ENCODE data around the gene NME7. TPM values are rescaled to one million over a fixed set of nuclear protein-coding genes. Genes with fewer than 3 reads are reported as not detected.

The NME7 gene
- total and polyA plus RNA-seq, 12 donors = 5.5 to 18.9 (median 10.5) TPM

DNA sequence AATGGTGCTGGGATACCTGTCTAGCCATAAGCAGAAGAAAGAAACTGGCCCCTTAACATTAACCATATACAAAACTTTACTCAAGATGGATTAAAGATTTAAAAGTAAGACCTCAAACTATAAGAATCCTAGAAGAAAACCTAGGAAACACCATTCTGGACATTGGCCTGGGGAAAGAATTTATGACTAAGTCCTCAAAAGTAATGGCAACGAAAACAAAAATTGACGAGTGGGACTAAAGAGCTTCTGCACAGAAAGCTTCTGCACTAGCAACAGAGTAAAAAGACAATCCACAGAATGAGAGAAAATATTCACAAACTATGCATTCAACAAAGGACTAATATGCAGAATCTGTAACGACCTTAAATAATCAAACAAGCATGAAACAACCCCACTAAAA is 66.7 kb downstream of the NME7 start:
- H3K36me3 ChIP-seq = peaks cover 0 to 43% (median 0%) of the 10 kb centered on the region in 9 donors
- ATAC-seq = no peak
- no peaks in the 10 kb centered on the region for H3K9me3 ChIP-seq
- no peak overlapping the region for H3K4me3 ChIP-seq
- TF ChIP-seq CTCF (IDR thresholded peaks at IDR 0.05) = no peak
- DNase-seq = no peak
- WGBS, 2 donors = 72 to 77% methylated on average over 3 of the region's 3 CpGs
- intact Hi-C loops (cut with DNase I) = no loop called here
- H3K27me3 ChIP-seq = no peaks in the 10 kb centered on the region
- H3K27ac ChIP-seq = no peak overlapping the region
- H3K4me1 ChIP-seq = peaks cover 0 to 7% (median 0%) of the 10 kb centered on the region in 9 donors

GRCh38 chr1:169298441-169298840 is 69.2 kb downstream of the NME7 start:
- Histone ChIP-seq H3K27me3 (no peaks in the 10 kb centered on the region), H3K4me1 (peaks cover 0 to 7% (median 0%) of the 10 kb centered on the region in 9 donors), H3K4me3 (no peak overlapping the region), H3K9me3 (no peaks in the 10 kb centered on the region), H3K27ac (no peak overlapping the region), H3K36me3 (peaks cover 0 to 35% (median 0%) of the 10 kb centered on the region in 9 donors)
- DNase-seq (no peak), ATAC-seq (no peak)
- WGBS, 2 donors = 96% methylated on average over 4 of the region's 4 CpGs
- intact Hi-C loops (cut with DNase I) = no loop called here
- TF ChIP-seq CTCF (IDR thresholded peaks at IDR 0.05) = no peak

DNA sequence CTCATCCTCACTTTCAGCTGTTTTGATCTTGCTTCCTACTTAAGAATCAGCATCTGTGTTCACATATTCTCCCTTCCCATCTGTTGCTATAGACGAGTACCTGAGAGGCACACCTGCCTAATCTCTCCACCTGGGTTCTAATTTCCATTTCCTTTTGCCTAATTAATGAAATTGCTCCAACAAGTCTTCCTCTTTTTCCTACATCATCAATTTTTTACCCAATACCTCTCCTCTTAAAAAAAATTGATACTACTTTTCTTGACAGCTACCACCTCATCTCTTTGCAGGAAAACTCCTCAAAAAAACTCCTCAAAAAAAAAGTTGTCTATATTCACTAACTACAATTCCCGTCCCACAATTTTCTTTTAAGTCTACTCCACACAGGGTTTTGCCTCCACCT is 71.8 kb downstream of the NME7 start:
- Histone ChIP-seq H3K27ac (no peak overlapping the region), H3K36me3 (peaks cover 0 to 18% (median 0%) of the 10 kb centered on the region in 9 donors), H3K4me1 (peaks cover 0 to 7% (median 0%) of the 10 kb centered on the region in 9 donors), H3K9me3 (no peaks in the 10 kb centered on the region), H3K4me3 (no peak overlapping the region), H3K27me3 (no peaks in the 10 kb centered on the region)
- DNase-seq (no peak), ATAC-seq (no peak)
- 91 to 97% methylated on average over 2 of the region's 2 CpGs for WGBS, 2 donors
- no peak for TF ChIP-seq CTCF (IDR thresholded peaks at IDR 0.05)
- intact Hi-C loops (cut with DNase I) = no loop called here

GRCh38 chr1:169295425-169295824 is 72.2 kb downstream of the NME7 start:
- intact Hi-C loops (cut with DNase I) = no loop called here
- no peaks in the 10 kb centered on the region for H3K27me3 ChIP-seq
- TF ChIP-seq CTCF (IDR thresholded peaks at IDR 0.05) = no peak
- no peaks in the 10 kb centered on the region for H3K9me3 ChIP-seq
- H3K27ac ChIP-seq = no peak overlapping the region
- ATAC-seq = no peak
- H3K4me3 ChIP-seq = no peak overlapping the region
- no peak for DNase-seq
- WGBS, 2 donors = 86 to 98% methylated on average over 1 of the region's 1 CpG
- peaks cover 0 to 18% (median 0%) of the 10 kb centered on the region in 9 donors for H3K36me3 ChIP-seq
- peaks cover 0 to 7% (median 0%) of the 10 kb centered on the region in 9 donors for H3K4me1 ChIP-seq
